Measurements from ENCODE around the gene ZBED5.
"Not testable (repeated sequence)": the region's sequence is repeated elsewhere in the genome, so short reads cannot be mapped to it uniquely, and the experiment has no call there.

Gene ZBED5

DNA sequence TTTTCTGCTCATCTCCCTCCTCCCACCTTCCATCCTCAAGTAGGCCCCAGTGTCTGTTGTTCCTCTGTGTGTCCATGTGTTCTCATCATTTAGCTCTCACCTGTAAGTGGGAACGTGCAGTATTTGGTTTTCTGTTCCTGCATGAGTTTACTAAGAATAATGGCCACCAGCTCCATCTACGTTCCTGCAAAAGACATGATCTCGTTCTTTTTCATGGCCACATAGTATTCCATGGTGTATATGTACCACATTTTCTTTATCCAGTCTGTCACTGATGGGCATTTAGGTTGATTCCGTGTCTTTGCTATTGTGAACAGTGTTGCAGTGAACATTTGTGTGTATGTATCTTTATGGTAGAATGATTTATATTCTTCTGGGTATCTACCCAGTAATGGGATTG, 21.0 kb downstream of the ZBED5 start:
- not testable (repeated sequence) for DNase-seq

DNA sequence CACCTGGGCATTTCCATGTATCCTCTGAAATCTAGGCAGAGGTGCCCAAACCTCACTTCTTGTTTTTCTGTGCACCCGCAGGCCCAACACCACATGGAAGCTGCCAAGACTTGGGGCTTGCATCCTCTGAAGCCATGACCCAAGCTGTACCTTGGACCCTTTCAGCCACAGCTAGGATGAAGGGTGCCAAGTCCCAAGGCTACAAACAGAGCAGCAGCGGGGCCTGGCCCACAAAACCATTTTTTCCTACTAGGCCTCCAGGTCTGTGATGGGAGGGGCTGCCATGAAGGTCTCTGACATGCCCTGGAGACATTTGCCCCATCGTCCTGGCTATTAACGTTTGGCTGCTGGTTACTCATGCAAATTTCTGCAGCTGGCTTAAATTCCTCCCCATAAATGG, 28.7 kb downstream of the ZBED5 start:
- DNase-seq: no peak

DNA sequence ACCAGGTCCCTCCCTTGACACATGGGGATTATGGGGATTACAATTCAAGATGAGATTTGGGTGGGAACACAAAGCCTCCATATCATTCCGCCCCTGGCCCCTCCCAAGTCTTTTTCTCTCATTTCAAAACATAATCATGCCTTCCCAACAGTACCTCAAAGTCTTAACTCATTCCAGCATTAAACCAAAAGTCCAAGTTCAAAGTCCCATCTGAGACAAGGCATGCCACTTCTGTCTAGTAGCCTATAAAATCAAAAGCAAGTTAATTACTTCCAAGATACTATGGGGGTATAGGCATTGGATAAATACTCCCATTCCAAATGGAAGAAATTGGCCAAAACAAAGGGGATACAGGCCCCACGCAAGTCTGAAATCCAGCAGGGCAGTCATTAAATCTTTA, 29.5 kb downstream of the ZBED5 start:
- DNase-seq: no peak

DNA sequence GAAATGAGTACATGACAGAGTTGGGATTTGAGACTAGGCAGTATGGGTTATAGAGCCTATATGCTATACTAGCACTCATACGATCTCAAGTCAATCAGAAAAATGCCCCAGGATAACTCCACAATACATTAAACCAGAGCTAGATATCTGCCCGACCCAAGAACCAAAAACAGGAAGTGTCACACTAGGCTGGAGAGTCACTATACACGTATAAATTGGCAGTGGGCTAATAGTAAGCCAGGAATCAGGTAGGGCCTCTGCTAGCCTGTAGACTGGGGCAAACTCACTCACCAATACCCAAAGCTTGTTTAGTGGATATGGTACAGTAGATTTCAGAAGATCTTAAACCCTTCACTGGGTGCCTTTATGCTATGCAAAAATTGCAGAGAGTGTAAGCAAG, 33.0 kb downstream of the ZBED5 start:
- no peak for DNase-seq

DNA sequence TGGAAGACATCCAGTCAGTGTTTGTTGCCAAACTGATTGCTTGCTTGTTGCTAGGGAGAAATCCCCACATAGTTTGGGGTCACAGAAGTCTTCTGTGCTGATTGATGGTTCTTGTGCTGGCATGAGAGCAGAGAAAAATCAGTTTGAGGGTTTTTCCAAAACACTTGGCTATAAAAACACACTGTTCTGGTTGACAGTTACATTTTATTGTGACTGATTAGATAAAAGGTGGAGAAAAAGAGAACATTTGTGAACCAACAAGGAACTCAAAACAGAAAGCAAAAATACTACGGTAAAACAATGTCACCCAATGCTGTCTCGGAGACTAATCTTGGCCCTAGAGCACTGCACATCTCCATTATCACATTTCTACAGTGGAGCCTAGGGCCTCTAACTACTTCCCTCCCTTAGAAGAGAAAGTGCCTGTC, 34.7 kb downstream of the ZBED5 start:
- DNase-seq: no peak

DNA sequence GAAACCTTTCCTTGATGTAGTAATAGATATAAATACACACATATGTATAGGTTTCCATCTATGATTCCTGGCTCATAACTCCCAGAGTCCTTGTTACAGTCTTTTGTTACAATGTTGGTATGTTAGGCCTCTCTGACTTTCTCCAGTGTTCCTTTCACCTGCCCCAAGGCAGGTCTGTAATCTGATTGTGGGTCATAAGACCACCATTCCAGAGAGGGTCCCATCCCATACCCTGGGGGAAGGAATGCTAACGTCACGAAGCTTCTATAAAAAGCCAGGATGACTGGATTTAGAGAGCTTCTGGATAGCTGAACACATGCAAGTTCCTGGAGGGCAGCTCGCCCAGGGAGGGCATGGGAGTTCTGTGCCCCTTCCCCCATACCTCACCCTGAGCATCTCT, 35.4 kb downstream of the ZBED5 start:
- DNase-seq: not testable (repeated sequence)

DNA sequence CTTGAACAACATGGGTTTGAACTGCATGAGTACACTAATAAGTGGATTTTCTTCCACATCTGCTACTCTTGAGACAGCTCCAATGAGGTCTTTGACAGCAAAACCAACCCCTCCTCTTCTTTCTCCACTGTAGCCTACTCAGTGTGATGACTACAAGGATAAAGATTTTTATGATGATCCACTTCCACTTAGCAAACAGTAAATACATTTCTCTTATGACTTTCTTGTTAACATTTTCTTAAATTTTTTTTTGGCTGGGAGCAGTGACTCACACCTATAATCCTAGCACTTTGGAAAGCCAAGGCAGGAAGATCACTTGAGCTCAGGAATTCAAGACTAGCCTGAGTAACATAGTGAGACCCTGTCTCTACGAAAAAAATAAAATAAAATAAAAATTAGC, 39.3 kb downstream of the ZBED5 start:
- no peak for DNase-seq

DNA sequence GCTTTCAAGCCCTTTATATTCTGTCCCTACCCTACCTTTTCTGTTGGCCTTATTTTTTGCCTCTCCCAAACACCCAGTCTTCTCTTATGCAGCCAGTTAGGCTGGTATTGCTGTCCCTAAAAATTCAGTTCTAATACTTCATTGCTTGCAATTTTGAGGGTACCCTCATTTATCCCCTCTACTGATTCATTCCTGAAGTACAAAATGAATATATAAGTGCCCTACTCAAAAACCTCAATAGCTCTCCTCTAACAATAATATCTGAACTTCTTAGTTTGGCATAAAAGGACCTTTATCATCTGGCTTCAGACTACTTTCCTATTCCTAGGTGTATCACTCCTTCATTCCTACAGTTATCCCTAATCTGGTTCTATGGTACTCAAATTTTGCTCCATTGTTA, 43.9 kb downstream of the ZBED5 start:
- DNase-seq: no peak

DNA sequence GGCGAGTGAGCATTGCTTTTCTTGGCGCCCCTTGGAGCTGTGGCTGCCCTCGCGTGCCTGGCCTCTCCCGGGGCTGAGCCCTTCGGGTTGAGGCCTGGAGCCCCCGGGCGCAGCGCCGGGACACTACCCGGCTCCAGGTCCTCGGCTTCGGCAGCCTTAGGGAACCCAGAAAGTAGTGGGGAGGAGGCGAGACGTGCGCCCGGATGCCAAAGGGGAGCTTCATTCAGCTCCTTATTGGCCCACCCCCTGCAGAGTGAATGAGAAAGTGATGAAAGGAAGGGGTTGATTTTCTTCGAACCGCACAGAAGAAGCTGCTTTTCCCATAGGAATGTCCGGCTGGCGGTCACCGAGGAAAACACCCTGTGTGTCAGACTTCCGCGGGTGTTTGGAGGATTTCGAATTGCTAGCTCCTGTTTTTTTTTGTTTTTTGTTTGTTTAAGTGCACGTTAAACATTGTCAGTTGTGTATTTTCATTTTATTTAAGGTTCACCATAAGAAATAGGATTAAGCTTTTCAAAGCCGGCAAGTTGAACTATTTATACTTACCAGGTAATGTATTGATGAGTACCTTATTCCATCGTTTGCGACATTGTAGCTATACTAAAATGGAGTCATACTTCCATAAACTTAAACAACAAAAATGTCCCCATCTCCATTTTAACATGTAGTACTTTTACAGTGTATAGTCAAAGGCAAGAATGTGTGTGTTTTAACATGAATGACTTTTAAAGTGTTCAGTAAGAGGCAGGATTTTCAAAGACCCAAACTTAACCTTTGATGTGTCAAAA, 48.3 kb downstream of the ZBED5 start:
- DNase-seq: no peak

DNA sequence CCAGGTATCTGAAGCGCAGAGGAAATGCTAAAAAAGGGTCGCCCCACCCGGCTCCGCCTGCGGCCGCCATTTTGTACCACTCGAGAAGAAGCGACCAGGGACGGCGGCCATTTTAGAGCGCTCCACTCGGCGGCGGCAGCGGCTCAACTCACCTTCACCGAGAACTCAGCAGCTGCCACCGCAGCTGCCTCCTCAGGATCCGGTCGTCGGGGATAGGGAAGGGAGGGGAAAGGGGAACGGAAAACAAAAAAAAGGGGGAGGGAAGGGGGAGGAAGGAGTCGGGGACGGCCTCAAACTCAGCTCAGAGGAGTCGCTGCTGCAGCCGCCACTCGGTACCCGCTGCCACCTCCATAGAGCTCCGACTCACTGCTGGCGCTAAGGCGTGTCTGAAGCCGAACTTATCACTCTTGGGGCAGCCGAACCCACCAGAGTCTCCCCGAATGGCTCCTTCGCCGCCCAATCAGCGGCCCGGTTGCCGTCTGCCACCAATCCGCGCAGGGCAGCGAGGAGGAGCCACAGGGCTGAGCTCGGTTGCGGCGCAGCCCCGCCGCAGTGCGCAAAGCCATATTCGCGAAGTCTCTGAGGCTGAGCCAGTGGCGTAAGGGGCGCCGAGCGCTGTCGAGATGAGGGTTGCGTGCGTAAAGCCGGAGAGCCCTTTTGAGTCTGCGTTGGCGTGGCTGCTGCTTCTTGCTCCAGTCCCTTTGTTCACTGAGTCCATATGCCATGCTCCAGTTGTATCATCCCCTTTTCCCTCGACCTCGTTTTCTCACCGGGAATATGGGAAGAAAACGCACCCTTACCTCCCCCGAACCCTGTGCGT, 49.1 kb downstream of the ZBED5 start, which contains the start of gene EIF4G2:
Gene EIF4G2, minus strand, starts transcription at position 374 of the 820 bp plus-strand sequence.
- peak; percentile 98 for DNase-seq

DNA sequence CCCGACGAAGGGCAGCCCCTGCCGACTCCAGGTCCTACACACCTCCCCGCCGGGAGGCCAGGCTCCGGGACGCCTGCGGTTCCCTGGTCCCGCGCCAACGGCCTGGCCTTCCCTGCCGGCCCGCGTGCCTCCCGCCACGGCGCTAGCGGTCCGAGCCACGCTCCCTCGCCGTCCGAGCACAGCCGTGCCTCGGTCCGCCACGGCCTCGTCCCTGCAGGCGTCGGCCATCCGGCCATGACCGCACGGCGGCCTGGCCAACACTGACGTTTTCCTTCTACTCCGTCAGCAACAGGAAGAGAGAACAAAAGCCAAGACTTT, 49.7 kb downstream of the ZBED5 start:
- DNase-seq: no peak

DNA sequence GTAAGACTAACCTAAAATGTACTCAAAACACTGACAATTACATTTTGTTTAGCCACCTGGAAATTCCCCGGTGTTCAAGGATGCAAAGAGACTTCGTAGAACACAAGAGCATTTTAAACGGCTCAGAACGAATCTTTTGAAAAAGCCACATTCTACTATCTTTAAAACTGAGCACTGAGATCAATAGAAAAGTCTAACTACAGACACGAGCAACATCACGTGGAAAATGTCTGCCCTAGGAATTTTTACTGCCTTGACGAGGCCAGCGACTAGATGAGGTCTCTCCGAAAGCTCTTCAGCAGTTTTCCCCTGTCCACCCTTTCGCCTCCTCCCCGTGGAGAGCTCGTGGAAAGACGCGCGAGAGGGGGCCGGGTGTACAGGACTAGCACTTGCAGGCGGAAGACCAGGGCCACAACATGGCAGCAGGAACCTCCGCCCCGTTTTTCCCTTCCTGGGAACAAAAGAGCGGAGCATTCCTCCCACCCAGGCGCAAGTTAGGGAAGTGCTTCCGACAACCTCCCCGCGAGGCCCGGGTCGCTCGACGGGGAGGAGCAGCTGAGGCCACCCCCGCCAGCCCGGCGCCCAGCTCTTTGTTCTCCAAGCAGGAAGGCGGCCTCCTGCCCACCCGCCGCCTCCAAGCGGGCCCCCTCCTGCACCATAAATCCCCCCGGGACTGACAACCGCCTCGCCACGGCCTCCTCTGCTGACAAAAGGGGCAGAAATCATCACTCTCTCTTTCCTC, 50.2 kb downstream of the ZBED5 start:
- DNase-seq: peak; percentile 31

DNA sequence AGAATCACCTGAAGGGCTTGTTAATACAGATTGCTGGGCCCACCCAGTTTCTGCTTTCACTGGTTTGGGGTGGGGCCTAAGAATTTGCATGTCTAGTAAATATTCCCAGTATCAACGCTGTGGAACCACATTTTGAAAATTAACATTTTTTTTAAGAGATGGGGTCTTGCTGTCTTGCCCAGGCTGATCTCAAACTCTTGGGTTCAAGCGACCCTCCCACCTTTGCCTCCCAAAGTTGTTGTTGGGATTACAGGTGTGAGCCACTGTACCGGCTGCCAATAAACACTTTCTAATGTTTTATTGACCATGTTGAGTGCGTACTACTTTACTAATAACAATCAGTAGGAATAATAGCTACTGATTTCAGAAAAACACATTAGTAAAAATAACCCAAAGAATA, 51.6 kb downstream of the ZBED5 start:
- no peak for DNase-seq

DNA sequence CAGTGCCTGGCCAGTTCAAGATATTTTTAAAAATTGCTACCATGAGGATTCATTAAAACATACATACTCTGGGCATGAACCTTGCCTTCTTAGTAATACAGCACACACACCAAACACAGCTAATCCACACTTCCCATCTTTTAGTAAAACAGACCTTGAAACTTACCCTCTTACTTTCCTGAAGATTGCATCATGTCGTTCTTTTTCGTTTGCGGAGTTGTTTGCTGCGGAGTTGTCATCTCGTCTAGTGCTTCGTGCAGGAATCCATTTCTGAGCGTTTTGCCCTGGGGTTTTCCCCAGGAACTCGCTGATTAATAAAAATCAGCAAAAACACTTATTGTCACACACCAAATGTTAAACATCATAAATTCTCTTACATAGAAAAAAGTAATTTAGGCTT, 52.1 kb downstream of the ZBED5 start:
- no peak for DNase-seq

DNA sequence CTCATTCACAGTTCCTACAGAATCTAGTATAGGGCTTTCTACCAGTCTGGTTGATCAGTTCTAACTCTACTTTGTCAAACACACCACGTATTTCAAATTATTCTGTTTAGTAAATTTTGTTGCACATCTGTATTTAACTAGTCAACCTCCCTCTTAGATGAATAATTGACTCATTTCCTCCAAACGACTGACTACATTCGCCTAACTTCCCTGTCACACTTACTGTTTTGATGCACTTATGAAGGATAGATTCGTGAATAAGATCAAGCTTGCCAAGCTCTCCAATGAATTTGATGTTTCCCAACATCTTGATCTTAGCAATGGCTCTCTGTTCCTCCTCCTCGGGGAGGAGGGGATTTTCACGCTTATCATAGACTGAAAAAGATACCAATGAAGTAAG, 54.2 kb downstream of the ZBED5 start:
- DNase-seq: no peak

Data from NCI-H774 (cell line).